Measurements from ENCODE around the gene MTERF4.

The MTERF4 gene

DNA sequence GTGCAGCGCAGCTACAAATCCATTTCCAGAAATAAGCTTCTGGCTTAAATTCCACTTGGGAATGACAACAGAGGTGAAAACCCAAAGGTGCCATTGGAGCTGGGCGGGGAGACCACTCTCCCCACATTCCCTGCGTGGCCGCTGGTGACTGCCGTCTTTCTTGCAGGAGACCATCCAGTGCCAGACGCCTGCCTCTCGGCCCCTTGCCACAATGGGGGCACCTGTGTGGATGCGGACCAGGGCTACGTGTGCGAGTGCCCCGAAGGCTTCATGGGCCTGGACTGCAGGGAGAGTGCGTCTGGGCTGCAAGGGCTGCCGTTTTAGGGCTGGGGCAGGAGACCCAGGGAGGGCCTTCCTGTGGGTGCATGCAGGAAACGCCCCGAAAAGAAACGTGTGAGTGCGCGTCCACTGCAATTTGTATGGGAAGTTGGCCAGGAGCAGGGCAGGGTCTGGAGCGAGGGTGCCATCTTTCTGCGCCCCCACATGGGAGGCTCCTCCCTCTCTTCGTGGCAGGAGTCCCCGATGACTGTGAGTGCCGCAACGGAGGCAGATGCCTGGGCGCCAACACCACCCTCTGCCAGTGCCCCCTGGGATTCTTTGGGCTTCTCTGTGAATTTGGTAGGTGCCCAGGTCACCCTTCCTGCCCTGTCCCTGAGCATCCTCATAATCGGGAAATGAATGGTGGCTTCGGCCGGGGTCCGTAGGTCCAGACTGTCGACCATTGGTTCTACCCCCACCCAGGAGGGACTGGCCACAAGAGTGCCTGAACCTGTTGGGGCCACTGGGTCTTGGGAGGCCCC, 53.7 kb downstream of the MTERF4 start:
- no peak for DNase-seq

DNA sequence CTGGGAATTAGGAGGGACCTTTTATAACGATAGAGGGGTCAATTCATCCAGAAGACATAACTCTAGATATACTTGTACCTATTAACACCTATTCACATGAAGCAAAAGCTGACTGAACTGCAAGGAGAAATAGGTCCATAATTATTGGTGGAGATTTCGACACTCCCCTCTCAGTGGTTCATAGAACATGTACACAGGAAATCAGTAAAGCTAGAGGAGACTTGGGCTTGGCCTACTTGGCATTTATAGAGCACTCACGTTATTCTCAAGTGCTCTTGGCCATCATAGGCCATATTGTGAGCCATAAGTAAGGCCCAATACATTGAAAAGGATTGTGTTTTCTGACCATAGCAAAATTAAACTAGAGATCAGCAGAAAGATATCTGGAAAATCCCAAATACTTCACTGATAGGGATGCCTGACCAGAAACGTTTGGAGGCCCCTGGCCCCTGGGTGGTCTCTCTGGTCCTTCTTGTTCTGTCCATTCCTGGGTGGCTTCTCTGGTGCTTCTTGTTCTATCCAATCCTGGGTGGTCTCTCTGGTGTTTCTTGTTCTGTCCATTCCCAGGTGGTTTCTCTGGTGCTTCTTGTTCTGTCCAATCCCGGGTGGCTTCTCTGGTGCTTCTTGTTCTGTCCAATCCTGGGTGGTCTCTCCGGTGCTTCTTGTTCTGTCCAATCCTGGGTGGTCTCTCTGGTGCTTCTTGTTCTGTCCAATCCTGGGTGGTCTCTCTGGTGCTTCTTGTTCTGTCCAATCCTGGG, 54.7 kb downstream of the MTERF4 start:
- DNase-seq, result no peak

Measured in NCI-H2107 (cell line).